C4-2B (cell line): Measurements from ENCODE around the gene COASY.

ENCODE experiments used
- CTCF ChIP-seq: fragments of 450-650 bp; conservative IDR thresholded peaks from 2 replicates; pipeline ENCODE4 v1.5.1; 2017; ENCODE audit warnings: mild to moderate bottlenecking
- ZFX ChIP-seq: fragments of 450-650 bp; IDR thresholded peaks from 2 replicates; pipeline ENCODE4 v1.6.1; 2017

GRCh38 chr17:42591411-42591810, 29.5 kb downstream of the COASY start:
- TF ChIP-seq CTCF (no peak), ZFX (no peak)
